H1 (cell line): ENCODE data around the gene OR51T1.

Source experiments
- BCL11A ChIP-seq, 2 experiments: IDR thresholded peaks; one replicate each; pipeline ENCODE4 v1.6.1; 2011; ENCODE audit warnings: low read depth in 2 of 2, low read length in 2 of 2, mild to moderate bottlenecking in 2 of 2
- EZH2 ChIP-seq: fragments of 200-600 bp; sonication (generic); IDR thresholded peaks from 2 replicates; pipeline ENCODE4 v1.7.1; 2012; ENCODE audit warnings: low read depth, mild to moderate bottlenecking, moderate library complexity, low read length, inconsistent platforms; ENCODE audit not compliant: severe bottlenecking
- HDAC6 ChIP-seq: IDR thresholded peaks from one replicate; pipeline ENCODE4 v1.7.1; 2012; ENCODE audit warnings: low read depth, mild to moderate bottlenecking, inconsistent platforms, low read length, moderate library complexity
- JUN ChIP-seq: IDR thresholded peaks from 2 replicates; pipeline ENCODE4 v1.6.1; 2011; ENCODE audit warnings: low read depth, mild to moderate bottlenecking, improper control_type of control experiment, low read length
- JUND ChIP-seq: IDR thresholded peaks from 2 replicates; pipeline ENCODE4 v1.6.1; 2011; ENCODE audit warnings: mild to moderate bottlenecking, improper control_type of control experiment, low read length
- KDM1A ChIP-seq: fragments of 200-600, 300-600 bp; sonication (generic); IDR thresholded peaks from 2 replicates; pipeline ENCODE4 v1.7.1; 2016; ENCODE audit warnings: mild to moderate bottlenecking, low read length, borderline replicate concordance
- POLR2A ChIP-seq, 2 experiments: IDR thresholded peaks; 1 replicate in 1 of 2; 2 replicates in 1 of 2; pipeline ENCODE4 v1.6.1; 2011; ENCODE audit warnings: low read depth in 2 of 2, low read length in 2 of 2, mild to moderate bottlenecking in 2 of 2; ENCODE audit errors: control extremely low read depth in 1 of 2
- RAD21 ChIP-seq, 2 experiments: IDR thresholded peaks in 1 of 2; conservative IDR thresholded peaks in 1 of 2; 2 replicates each; pipeline ENCODE4 v1.6.1; 2011; ENCODE audit warnings: low read depth in 2 of 2, low read length in 2 of 2, improper control_type of control experiment in 1 of 2, inconsistent platforms in 1 of 2, mild to moderate bottlenecking in 1 of 2, moderate library complexity in 1 of 2
- SIN3A ChIP-seq, 2 experiments: IDR thresholded peaks in 1 of 2; conservative IDR thresholded peaks in 1 of 2; 2 replicates each; pipeline ENCODE4 v1.6.1; 2011 to 2012; ENCODE audit warnings: low read length in 2 of 2, improper control_type of control experiment in 1 of 2, low read depth in 1 of 2, mild to moderate bottlenecking in 1 of 2
- SRF ChIP-seq: IDR thresholded peaks from 2 replicates; pipeline ENCODE4 v1.6.1; 2011; ENCODE audit warnings: mild to moderate bottlenecking, low read depth, low read length, moderate library complexity
- TF ChIP-seq, protein P1 (sequence below), 3 experiments: IDR thresholded peaks; 1 replicate in 2 of 3; 2 replicates in 1 of 3; pipeline versions ENCODE4 v1.5.1 to v1.6.1; 2011; ENCODE audit warnings: low read length in 3 of 3, mild to moderate bottlenecking in 3 of 3, inconsistent platforms in 2 of 3, low read depth in 1 of 3, moderate library complexity in 1 of 3; ENCODE audit not compliant: insufficient read depth in 1 of 3; ENCODE audit errors: control extremely low read depth in 1 of 3
- TF ChIP-seq, protein P2 (sequence below): IDR thresholded peaks from 2 replicates; pipeline ENCODE4 v1.6.1; 2012; ENCODE audit warnings: inconsistent platforms

DNA sequence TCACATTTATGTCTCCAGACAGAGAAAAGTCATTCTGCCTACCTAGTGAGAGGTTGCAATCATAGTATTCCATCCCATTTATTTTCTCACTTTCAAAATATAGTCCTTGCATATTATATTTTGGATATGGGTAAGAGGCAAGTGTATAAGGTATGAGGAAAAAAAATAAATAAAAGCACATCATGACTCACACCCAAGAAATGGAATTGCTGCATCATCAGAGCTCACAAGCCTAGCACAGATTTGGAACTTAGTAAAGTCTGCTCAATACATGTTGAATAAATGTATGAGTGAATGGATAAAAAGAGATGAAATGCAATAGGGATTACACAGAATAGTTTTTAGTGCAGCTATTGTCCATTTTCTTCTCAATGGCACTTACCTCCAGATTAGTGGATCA lies 44.9 kb downstream of the OR51T1 start:
- TF ChIP-seq HDAC6 (no peak), EZH2 (no peak), SRF (no peak), POLR2A (IDR thresholded peaks at IDR 0.05; ENCODE audit: control extremely low read depth in 1 of 2, low read depth in 2 of 2, low read length in 2 of 2) (no peak), JUND (no peak), RAD21 (IDR thresholded peaks at IDR 0.05 in 1 of 2, conservative IDR thresholded peaks at IDR 0.05 in 1 of 2; ENCODE audit: low read depth in 2 of 2, low read length in 2 of 2) (no peak), BCL11A (IDR thresholded peaks at IDR 0.05; ENCODE audit: low read depth in 2 of 2, low read length in 2 of 2) (no peak), SIN3A (conservative IDR thresholded peaks at IDR 0.05 in 1 of 2, IDR thresholded peaks at IDR 0.05 in 1 of 2; ENCODE audit: low read depth in 1 of 2, low read length in 2 of 2) (no peak), KDM1A (no peak), JUN (no peak)
- TF ChIP-seq, protein P1, sequence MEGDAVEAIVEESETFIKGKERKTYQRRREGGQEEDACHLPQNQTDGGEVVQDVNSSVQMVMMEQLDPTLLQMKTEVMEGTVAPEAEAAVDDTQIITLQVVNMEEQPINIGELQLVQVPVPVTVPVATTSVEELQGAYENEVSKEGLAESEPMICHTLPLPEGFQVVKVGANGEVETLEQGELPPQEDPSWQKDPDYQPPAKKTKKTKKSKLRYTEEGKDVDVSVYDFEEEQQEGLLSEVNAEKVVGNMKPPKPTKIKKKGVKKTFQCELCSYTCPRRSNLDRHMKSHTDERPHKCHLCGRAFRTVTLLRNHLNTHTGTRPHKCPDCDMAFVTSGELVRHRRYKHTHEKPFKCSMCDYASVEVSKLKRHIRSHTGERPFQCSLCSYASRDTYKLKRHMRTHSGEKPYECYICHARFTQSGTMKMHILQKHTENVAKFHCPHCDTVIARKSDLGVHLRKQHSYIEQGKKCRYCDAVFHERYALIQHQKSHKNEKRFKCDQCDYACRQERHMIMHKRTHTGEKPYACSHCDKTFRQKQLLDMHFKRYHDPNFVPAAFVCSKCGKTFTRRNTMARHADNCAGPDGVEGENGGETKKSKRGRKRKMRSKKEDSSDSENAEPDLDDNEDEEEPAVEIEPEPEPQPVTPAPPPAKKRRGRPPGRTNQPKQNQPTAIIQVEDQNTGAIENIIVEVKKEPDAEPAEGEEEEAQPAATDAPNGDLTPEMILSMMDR (IDR thresholded peaks at IDR 0.05; ENCODE audit: control extremely low read depth in 1 of 3, insufficient read depth in 1 of 3, low read depth in 1 of 3, low read length in 3 of 3), result no peak
- TF ChIP-seq, protein P2, sequence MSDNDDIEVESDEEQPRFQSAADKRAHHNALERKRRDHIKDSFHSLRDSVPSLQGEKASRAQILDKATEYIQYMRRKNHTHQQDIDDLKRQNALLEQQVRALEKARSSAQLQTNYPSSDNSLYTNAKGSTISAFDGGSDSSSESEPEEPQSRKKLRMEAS, result no peak
